Chondrocyte (in vitro differentiated cells): ENCODE data around the gene TCP10L. TPM values are rescaled to one million over a fixed set of nuclear protein-coding genes. Genes with fewer than 3 reads are reported as not detected.
"Not testable (repeated sequence)": the region's sequence is repeated elsewhere in the genome, so short reads cannot be mapped to it uniquely, and the experiment has no call there.

Experiments
- DNase-seq: peaks from one replicate; pipeline ENCODE4 v3.0.0; 2021; ENCODE audit warnings: mixed read lengths, low spot score
- H3K27ac Mint-ChIP-seq: one replicate; pipeline ENCODE4 v1.8.0; 2021; ENCODE audit warnings: mild to moderate bottlenecking, moderate library complexity, mixed read lengths; ENCODE audit not compliant: unreplicated experiment
- H3K27me3 Mint-ChIP-seq: 2 replicates; pipeline ENCODE4 v1.8.0; 2021; ENCODE audit warnings: low read depth, mixed read lengths
- H3K36me3 Mint-ChIP-seq: 2 replicates; pipeline ENCODE4 v1.8.0; 2021; ENCODE audit warnings: low read depth, mixed read lengths
- H3K4me1 Mint-ChIP-seq: 2 replicates; pipeline ENCODE4 v1.8.0; 2021; ENCODE audit warnings: low read depth, mild to moderate bottlenecking, mixed read lengths
- H3K4me3 Mint-ChIP-seq: one replicate; pipeline ENCODE4 v1.8.0; 2021; ENCODE audit warnings: mild to moderate bottlenecking, moderate library complexity, mixed read lengths; ENCODE audit not compliant: unreplicated experiment
- H3K9me3 Mint-ChIP-seq: 2 replicates; pipeline ENCODE4 v1.8.0; 2021; ENCODE audit warnings: low read depth, mixed read lengths
- CTCF ChIP-seq: fragments of 200-600 bp; sonication (generic); IDR thresholded peaks from 2 replicates; pipeline ENCODE4 v1.5.0; 2021; ENCODE audit warnings: antibody characterized with exemption, mild to moderate bottlenecking, moderate library complexity
- total RNA-seq: library from RNA; stranded (reverse); gene quantifications from 3 replicates; pipeline ENCODE4 v1.2.1, GENCODE V29; 2021

The TCP10L gene
- total RNA-seq, 1 donor from 2014 or later: 0.40 TPM

- peaks cover 2% of the 10 kb centered on the region for H3K27me3 Mint-ChIP-seq
- no peak overlapping the region for H3K4me3 Mint-ChIP-seq
Measured at GRCh38 chr21:32545948-32546441, 39.3 kb downstream of the TCP10L start.

GRCh38 chr21:32544697-32545096, 40.6 kb downstream of the TCP10L start:
- no peak for DNase-seq

More at GRCh38 chr21:32545948-32546441, 39.3 kb downstream of the TCP10L start:
- TF ChIP-seq CTCF: no peak
- Mint-ChIP-seq H3K9me3 (no peaks in the 10 kb centered on the region), H3K27ac (no peak overlapping the region), H3K36me3 (no peaks in the 10 kb centered on the region), H3K4me1 (no peaks in the 10 kb centered on the region)
- no peak for DNase-seq

DNA sequence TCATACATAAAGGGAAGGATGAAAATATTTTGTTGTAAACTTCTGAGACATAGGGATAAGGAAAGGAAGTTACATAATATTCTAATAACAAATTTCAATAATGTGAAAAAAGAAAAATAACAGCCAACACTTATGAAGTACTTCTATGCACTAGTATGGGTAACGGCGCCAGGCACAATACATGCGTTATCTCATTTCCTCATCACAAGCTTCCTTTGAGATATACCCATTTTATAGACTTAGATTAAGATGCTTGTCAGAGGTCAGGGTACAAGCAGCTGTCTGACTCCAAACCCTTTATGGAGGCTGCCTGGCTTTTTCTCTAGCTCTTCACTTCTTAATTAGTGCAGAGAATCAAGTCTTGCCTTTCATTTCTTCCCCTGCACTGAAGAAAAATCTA, 41.3 kb downstream of the TCP10L start:
- no peak for DNase-seq
- H3K36me3 Mint-ChIP-seq: no peaks in the 10 kb centered on the region
- no peaks in the 10 kb centered on the region for H3K4me1 Mint-ChIP-seq
- H3K27ac Mint-ChIP-seq: no peak overlapping the region
- no peaks in the 10 kb centered on the region for H3K9me3 Mint-ChIP-seq
- H3K27me3 Mint-ChIP-seq: peaks cover 5% of the 10 kb centered on the region
- H3K4me3 Mint-ChIP-seq: no peak overlapping the region
- TF ChIP-seq CTCF: no peak

More at GRCh38 chr21:32544697-32545096, 40.6 kb downstream of the TCP10L start:
- H3K27ac Mint-ChIP-seq: no peak overlapping the region
- H3K36me3 Mint-ChIP-seq: no peaks in the 10 kb centered on the region
- no peaks in the 10 kb centered on the region for H3K9me3 Mint-ChIP-seq
- no peak for TF ChIP-seq CTCF
- H3K4me1 Mint-ChIP-seq: no peaks in the 10 kb centered on the region
- peaks cover 2% of the 10 kb centered on the region for H3K27me3 Mint-ChIP-seq
- no peak overlapping the region for H3K4me3 Mint-ChIP-seq

DNA sequence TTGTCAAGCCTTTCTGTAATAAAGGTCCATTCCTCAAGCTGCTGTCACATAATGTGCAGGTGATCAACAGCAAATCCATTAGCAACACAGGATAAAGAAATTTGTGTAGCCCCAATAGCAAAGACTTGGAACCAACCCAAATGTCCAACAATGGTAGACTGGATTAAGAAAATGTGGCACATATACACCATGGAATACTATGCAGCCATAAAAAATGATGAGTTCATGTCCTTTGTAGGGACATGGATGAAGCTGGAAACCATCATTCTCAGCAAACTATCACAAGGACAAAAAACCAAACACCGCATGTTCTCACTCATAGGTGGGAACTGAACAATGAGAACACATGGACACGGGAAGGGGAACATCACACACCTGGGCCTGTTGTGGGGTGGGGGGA, 42.3 kb downstream of the TCP10L start:
- H3K36me3 Mint-ChIP-seq, H3K4me3 Mint-ChIP-seq, H3K4me1 Mint-ChIP-seq, DNase-seq, H3K9me3 Mint-ChIP-seq, H3K27ac Mint-ChIP-seq, H3K27me3 Mint-ChIP-seq: not testable (repeated sequence)

DNA sequence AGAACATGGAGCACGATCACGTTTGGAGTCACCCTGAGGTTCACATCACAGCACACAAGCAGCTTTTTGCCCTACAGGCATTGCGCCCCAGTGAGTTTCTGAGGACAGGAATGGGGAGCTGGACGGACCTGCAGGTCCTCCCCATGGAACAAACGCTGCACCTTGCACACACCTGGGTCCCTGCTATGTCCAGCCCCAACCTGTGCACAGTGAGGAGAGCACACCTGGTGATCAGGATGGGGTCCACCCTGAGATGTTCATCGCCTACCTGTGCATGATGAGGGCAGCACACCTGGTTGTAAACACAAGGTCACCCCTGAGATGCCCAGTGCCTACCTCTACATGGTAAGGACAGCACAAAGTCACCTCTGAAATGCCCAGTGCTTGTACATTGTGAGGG, 45.9 kb downstream of the TCP10L start:
- H3K27ac Mint-ChIP-seq: no peak overlapping the region
- no peak for DNase-seq
- peaks cover 10% of the 10 kb centered on the region for H3K27me3 Mint-ChIP-seq
- no peaks in the 10 kb centered on the region for H3K9me3 Mint-ChIP-seq
- TF ChIP-seq CTCF: no peak
- no peaks in the 10 kb centered on the region for H3K4me1 Mint-ChIP-seq
- peaks cover 2% of the 10 kb centered on the region for H3K36me3 Mint-ChIP-seq
- no peak overlapping the region for H3K4me3 Mint-ChIP-seq

- no peak overlapping the region for H3K4me3 Mint-ChIP-seq
- TF ChIP-seq CTCF: no peak
- no peak overlapping the region for H3K27ac Mint-ChIP-seq
- no peaks in the 10 kb centered on the region for H3K4me1 Mint-ChIP-seq
- H3K36me3 Mint-ChIP-seq: peaks cover 2% of the 10 kb centered on the region
- H3K27me3 Mint-ChIP-seq: peaks cover 10% of the 10 kb centered on the region
- DNase-seq: no peak
- no peaks in the 10 kb centered on the region for H3K9me3 Mint-ChIP-seq
Measured at GRCh38 chr21:32538147-32538792, 47.1 kb downstream of the TCP10L start.
